ENCODE measurements around the gene GKN2. TPM values are rescaled to one million over a fixed set of nuclear protein-coding genes. Genes with fewer than 3 reads are reported as not detected.

Gene GKN2, protein sequence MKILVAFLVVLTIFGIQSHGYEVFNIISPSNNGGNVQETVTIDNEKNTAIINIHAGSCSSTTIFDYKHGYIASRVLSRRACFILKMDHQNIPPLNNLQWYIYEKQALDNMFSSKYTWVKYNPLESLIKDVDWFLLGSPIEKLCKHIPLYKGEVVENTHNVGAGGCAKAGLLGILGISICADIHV
- not detected in 2 replicates for total RNA-seq (2011; cell fraction: chromatin; rRNA removed; ENCODE audit: low replicate concordance)
- total RNA-seq (2011; cell fraction: nucleolus; rRNA removed): not detected in 2 replicates
- total RNA-seq (2011; cell fraction: nucleoplasm; rRNA removed): not detected in 2 replicates
- not detected in 2 replicates for total RNA-seq (2014; rRNA removed)
- total RNA-seq (2014; rRNA removed; fragmentation: Illumina TruSeq; extraction: Trizol): not detected in 2 replicates
- total RNA-seq (2015; rRNA removed; fragmentation: Illumina TruSeq; extraction: Trizol): not detected in 2 replicates
- total RNA-seq (2021): not detected in 2 replicates
- not detected in 2 replicates for polyA plus RNA-seq (2011; rRNA removed)
- polyA plus RNA-seq (2011; cell fraction: cytosol; rRNA removed): not detected in 2 replicates
- not detected in 2 replicates for polyA plus RNA-seq (2011; cell fraction: nucleus; rRNA removed)
- polyA plus RNA-seq (2012): not detected in 2 replicates
- polyA plus RNA-seq (2014; fragmentation: Illumina TruSeq; extraction: Trizol): not detected in 2 replicates
- not detected for polyA plus RNA-seq (2014; fragmentation: Nextera tagmentation; extraction: Ambion mirVana)
- not detected in 2 replicates for polyA plus RNA-seq (2014; rRNA removed)
- polyA minus RNA-seq (2011; rRNA and poly(A)+ RNA removed): not detected in 2 replicates
- not detected in 2 replicates for polyA minus RNA-seq (2011; cell fraction: cytosol; rRNA and poly(A)+ RNA removed)
- polyA minus RNA-seq (2011; cell fraction: nucleus; rRNA and poly(A)+ RNA removed): not detected in 2 replicates
- not detected for Bru-seq, nascent RNA
- BruChase-seq, experiment 1, labeled RNA remaining after a 2-hour chase: not detected
- not detected for BruChase-seq, experiment 2, labeled RNA remaining after a 6-hour chase
- long read RNA-seq, experiment 1: 0 reads
- long read RNA-seq, experiment 2: 0 reads
- long read RNA-seq, experiment 3: 0 reads

DNA sequence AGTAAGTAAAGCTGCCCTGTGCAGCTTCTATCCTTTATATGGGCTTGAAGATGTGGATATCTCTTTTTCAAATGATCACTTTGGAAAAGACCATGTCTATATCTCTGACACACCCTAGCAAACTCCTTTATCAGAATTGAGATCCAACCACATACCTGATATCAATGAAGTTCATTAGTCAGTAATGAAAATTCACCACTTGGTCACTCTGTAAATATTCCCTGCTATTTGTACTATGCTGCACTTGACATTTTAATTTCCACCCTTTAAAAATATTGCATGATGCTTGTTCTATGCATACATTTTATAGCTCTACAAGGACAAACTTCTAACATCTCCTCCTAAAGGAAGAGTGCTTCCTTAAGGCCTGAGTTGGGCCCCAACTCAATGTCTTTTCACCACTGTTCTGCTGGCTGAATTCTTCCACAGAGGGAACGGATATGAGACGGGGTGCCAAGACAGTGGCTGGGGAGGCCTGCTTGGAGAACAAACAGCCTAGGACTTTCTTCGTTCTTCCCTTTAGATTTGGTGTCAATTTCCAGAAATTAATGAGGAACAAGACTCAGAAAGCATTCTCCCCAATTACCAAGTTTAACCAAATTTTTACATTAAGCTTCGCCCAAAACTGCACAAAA lies at the start of gene GKN2:
GKN2 (minus strand) TSS at position 7 of the 635 bp plus-strand sequence. CDS start 32 bp downstream, outside the sequence.
- ChIA-PET POLR2A (no interaction called here), CTCF (ENCODE audit: low intra/inter-chr PET ratio) (no interaction called here)
- Histone ChIP-seq H3K4me2 (ENCODE audit: insufficient read depth, low read length) (no peak within 1 kb of the TSS), H4K20me1 (replicated peaks; ENCODE audit: control insufficient read depth, insufficient read depth, low read length) (no peaks in the 10 kb centered on the region), H3K9me3 (replicated peaks; ENCODE audit: control insufficient read depth, insufficient read depth, low read depth, low read length) (no peaks in the 10 kb centered on the region), H3K27ac (ENCODE audit: extremely low read depth, low read depth, low read length) (no peak within 1 kb of the TSS), H3K36me3 (ENCODE audit: control insufficient read depth, insufficient read depth, low read length) (no peaks in the 10 kb centered on the region), H3K4me1 (replicated peaks in 1 of 2; ENCODE audit: control insufficient read depth in 2 of 2, insufficient read depth in 2 of 2, low read length in 2 of 2) (no peaks in the 10 kb centered on the region), H3K4me3 (no peak within 1 kb of the TSS), H3K9ac (ENCODE audit: insufficient read depth in 1 of 2, low read depth in 2 of 2, low read length in 2 of 2) (no peak within 1 kb of the TSS), H3K27me3 (ENCODE audit: control insufficient read depth in 2 of 2, insufficient read depth in 2 of 2, low read length in 2 of 2) (peaks cover 3 to 10% of the 10 kb centered on the region in 2 experiments; a peak in 4 of 5 replicates), H2AFZ (ENCODE audit: low read depth, low read length) (no peak within 1 kb of the TSS), H3K9me1 (ENCODE audit: control insufficient read depth, insufficient read depth, low read length) (no peaks in the 10 kb centered on the region), H3K79me2 (ENCODE audit: control insufficient read depth, insufficient read depth, low read length) (no peaks in the 10 kb centered on the region)
- in situ Hi-C loops (cut with MboI): no loop called here
- no TSS peak for BruUV-seq (replicated peaks)
- no peak for ATAC-seq
- intact Hi-C loops (cut with micrococcal nuclease): no loop called here
- TF ChIP-seq HMG20A (CRISPR knock-in tag; conservative IDR thresholded peaks at IDR 0.05): no peak
- no peak for FAIRE-seq
- no peak for DNase-seq (ENCODE audit: extremely low read depth in 1 of 4, low spot score in 3 of 4)
- 0% methylated on average over 4 of the region's 4 CpGs for WGBS (ENCODE audit: insufficient coverage, low coverage, missing lambda C conversion rate)

Data from K562 (cell line).